HG03103 (cell line): ENCODE data around the gene SLCO1A2.

ENCODE experiments used
- ATAC-seq: cut with Tn5 transposase; IDR thresholded peaks from one replicate; pipeline ENCODE4 v1.9.1; 2021; ENCODE audit warnings: low read depth; ENCODE audit not compliant: unreplicated experiment

The SLCO1A2 gene

DNA sequence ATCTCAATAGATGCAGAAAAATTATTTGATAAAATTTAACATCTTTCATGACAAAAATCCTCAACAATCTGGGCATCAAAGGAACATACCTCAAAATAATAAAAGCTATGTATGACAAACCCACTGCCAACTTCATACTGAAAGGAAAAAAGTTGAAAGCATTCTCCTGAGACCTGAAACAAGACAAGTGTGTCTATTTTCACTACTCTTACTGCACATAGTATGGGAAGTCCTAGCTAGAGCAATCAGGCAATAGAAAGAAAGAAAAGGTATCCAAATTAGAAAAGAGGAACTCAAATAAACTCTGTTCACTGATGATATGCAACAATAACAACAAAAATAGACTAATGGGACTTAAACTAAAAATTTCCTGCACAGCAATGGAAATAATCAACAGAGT is 113.6 kb downstream of the SLCO1A2 start:
- ATAC-seq: no peak

DNA sequence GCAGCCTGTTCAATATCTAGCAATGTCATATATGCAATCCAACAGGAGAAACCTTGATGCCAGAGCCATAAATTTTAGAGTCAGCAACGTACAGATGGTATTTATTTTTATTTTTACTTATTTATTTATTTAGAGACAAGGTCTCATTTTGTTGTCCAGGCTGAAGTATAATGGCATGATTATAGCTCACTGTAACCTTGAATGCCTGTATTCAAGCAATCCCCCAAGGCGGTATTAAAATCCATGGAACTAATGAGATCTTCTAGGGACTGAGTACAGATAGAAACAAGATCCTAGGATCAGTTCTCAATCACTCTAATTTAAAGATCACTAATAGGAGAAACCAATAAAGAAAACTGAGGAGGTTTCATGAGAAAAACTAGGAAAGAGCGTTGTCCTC is 114.5 kb downstream of the SLCO1A2 start:
- ATAC-seq: no peak

DNA sequence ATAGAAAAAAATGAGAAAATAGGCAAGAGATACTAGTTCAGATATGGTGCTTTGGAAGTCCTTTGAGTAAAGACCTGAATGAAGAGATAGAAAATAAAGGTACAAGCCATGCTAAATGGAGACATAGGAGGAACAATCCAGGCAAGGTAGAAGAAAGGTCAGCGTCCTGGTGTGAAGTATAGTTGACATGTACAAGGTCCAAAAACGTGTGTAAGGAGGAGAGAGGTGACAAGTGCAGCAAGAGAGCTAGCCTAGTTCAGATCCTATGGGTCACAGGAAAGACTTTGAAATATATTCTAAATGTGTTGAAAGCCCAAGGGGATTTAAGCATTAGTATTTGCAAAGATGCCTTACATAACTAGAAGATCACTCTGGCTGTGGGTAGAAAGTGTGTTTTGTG is 115.5 kb downstream of the SLCO1A2 start:
- ATAC-seq: no peak
